IPS DF 6.9 (cell line): Measurements from ENCODE around the gene FGF14.
"Not testable (repeated sequence)": the region's sequence is repeated elsewhere in the genome, so short reads cannot be mapped to it uniquely, and the experiment has no call there.

Source experiments
- DNase-seq: peaks from one replicate; pipeline ENCODE4 v3.0.0-alpha.2; 2013; ENCODE audit warnings: low read depth, low spot score
- H3K27ac ChIP-seq: one replicate; pipeline ENCODE4 v1.5.1; 2013; ENCODE audit warnings: low read length, control low read depth
- H3K27me3 ChIP-seq: 2 replicates; pipeline ENCODE4 v1.6.1; 2013; ENCODE audit warnings: mild to moderate bottlenecking, low read length; ENCODE audit not compliant: control insufficient read depth, insufficient read depth
- H3K36me3 ChIP-seq: 2 replicates; pipeline ENCODE4 v1.6.1; 2013; ENCODE audit warnings: low read length; ENCODE audit not compliant: control insufficient read depth, insufficient read depth
- H3K4me1 ChIP-seq: 2 replicates; pipeline ENCODE4 v1.6.1; 2013; ENCODE audit warnings: low read length; ENCODE audit not compliant: control insufficient read depth, insufficient read depth
- H3K4me3 ChIP-seq: 2 replicates; pipeline ENCODE4 v1.5.1; 2013; ENCODE audit warnings: mild to moderate bottlenecking, low read length
- H3K9me3 ChIP-seq: 2 replicates; pipeline ENCODE4 v1.6.1; 2013; ENCODE audit warnings: low read length, inconsistent platforms; ENCODE audit not compliant: control insufficient read depth, insufficient read depth
- WGBS: extraction: QIAGEN DNeasy Blood & Tissue Kit; methylation state at CpG from one replicate; pipeline ENCODE4 v1.1.7; 2013; ENCODE audit warnings: mixed read lengths, missing lambda C conversion rate; ENCODE audit not compliant: insufficient read length, insufficient coverage; 5-methylcytosine and 5-hydroxymethylcytosine counted together

The FGF14 gene

DNA sequence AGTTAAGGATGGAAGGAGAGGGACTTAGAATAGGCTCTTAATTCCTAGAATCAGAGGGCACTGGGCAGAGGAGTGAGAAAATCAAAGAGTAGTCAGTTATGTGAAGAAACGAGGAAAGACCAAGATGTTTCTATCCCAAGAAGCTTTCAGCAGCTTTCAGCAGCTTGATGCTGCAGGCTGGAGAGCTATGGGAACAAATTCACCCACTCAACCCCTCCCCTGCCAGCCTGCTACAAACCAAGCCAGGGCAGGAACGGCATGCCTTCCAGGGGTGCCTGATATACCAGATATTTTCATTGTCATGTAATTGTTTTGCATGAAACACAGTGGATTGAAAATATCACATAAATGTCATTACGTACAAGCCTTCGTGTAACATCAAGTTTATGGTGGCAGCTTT, 262.2 kb downstream of the FGF14 start:
- H3K4me1 ChIP-seq, result no peaks in the 10 kb centered on the region
- no peaks in the 10 kb centered on the region for H3K36me3 ChIP-seq
- DNase-seq, result no peak
- no CpG with 5 or more reads among the region's 4 CpGs for WGBS
- no peaks in the 10 kb centered on the region for H3K9me3 ChIP-seq
- no peaks in the 10 kb centered on the region for H3K27me3 ChIP-seq
- no peak overlapping the region for H3K27ac ChIP-seq
- H3K4me3 ChIP-seq, result no peak overlapping the region

DNA sequence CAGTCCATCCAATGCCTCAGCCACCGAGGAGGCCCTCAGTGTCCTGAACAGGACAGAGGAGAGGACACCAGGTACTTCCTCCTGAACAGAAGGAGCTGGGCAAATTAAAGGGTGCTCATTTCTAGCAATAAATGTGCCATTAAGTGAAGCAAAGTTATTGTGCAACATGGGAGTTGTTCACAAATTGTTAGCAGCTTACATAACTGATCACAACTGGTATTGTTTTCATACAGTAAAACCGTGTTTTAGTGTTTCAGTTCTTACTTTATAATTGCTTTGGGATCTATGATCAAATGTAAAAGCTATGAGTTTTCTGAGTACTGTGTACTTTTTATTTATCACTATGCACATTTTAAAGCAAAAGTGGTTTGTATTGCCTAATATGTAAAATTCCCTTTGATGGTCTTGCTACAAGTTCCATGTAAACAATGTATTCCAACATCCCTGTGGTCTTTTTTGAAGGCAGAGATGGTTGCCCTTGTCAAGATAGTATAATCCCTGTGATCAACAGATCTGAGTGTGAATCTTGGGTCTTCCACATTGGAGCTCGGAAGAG, 263.1 kb downstream of the FGF14 start:
- no peak for DNase-seq
- no peak overlapping the region for H3K27ac ChIP-seq
- H3K4me1 ChIP-seq, result no peaks in the 10 kb centered on the region
- no peak overlapping the region for H3K4me3 ChIP-seq
- no peaks in the 10 kb centered on the region for H3K27me3 ChIP-seq
- no peaks in the 10 kb centered on the region for H3K9me3 ChIP-seq
- no CpG with 5 or more reads among the region's 3 CpGs for WGBS
- H3K36me3 ChIP-seq, result no peaks in the 10 kb centered on the region

DNA sequence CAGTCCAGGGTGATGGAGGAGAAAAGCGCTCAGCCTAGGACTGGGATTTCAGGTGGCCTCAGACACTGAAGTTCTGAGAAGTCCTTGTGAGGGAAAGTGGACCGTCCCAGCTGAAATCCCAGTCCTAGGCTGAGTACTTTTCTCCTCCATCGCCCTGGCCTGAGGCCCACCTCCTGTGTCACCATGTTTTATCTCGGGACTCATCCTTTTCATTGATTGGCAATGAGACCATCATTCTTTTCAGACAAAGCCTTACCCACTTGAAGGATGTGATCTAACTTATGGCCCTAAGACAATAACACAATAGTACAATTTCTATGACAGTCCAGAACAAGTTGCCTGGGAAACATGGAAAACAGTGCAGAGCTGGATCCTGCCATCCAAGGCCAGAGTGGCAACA, 263.9 kb downstream of the FGF14 start:
- H3K4me1 ChIP-seq, H3K27ac ChIP-seq, H3K9me3 ChIP-seq, H3K36me3 ChIP-seq, DNase-seq, H3K4me3 ChIP-seq, H3K27me3 ChIP-seq: not testable (repeated sequence)
- no CpG with 5 or more reads among the region's 4 CpGs for WGBS

GRCh38 chr13:102136735-102137296, 265.0 kb downstream of the FGF14 start:
- DNase-seq, result no peak
- no peaks in the 10 kb centered on the region for H3K27me3 ChIP-seq
- no peaks in the 10 kb centered on the region for H3K9me3 ChIP-seq
- H3K36me3 ChIP-seq, result no peaks in the 10 kb centered on the region
- no peaks in the 10 kb centered on the region for H3K4me1 ChIP-seq
- H3K27ac ChIP-seq, result no peak overlapping the region
- no CpG with 5 or more reads among the region's 3 CpGs for WGBS
- no peak overlapping the region for H3K4me3 ChIP-seq

- H3K4me3 ChIP-seq, result no peak overlapping the region
- no CpG with 5 or more reads among the region's 3 CpGs for WGBS
- no peaks in the 10 kb centered on the region for H3K36me3 ChIP-seq
- no peaks in the 10 kb centered on the region for H3K9me3 ChIP-seq
- DNase-seq, result no peak
- no peaks in the 10 kb centered on the region for H3K4me1 ChIP-seq
- H3K27ac ChIP-seq, result no peak overlapping the region
- H3K27me3 ChIP-seq, result no peaks in the 10 kb centered on the region
Observed at GRCh38 chr13:102132777-102133295, 269.0 kb downstream of the FGF14 start.

DNA sequence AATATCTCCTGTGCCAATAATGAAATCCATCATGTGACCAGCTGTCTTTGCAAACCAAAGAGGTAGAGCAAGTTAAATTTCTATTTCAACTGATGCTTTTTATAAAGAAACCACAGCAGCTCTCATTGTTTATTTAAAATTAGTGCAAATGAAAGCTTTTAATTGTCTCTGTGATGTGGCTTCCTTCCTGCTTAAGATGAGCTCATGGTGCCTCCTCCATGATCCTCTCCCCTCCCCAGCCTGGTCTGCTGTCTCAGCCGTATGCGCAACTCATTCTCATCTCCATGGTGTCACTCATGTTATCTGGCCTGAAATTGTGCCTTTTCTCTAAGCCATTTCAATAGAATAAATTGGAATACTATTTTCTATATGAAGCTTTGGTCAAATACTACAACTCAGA, 270.6 kb downstream of the FGF14 start:
- no peaks in the 10 kb centered on the region for H3K9me3 ChIP-seq
- no CpG with 5 or more reads among the region's 2 CpGs for WGBS
- H3K4me3 ChIP-seq, result no peak overlapping the region
- H3K4me1 ChIP-seq, result no peaks in the 10 kb centered on the region
- H3K27ac ChIP-seq, result no peak overlapping the region
- H3K36me3 ChIP-seq, result no peaks in the 10 kb centered on the region
- no peak for DNase-seq
- no peaks in the 10 kb centered on the region for H3K27me3 ChIP-seq

DNA sequence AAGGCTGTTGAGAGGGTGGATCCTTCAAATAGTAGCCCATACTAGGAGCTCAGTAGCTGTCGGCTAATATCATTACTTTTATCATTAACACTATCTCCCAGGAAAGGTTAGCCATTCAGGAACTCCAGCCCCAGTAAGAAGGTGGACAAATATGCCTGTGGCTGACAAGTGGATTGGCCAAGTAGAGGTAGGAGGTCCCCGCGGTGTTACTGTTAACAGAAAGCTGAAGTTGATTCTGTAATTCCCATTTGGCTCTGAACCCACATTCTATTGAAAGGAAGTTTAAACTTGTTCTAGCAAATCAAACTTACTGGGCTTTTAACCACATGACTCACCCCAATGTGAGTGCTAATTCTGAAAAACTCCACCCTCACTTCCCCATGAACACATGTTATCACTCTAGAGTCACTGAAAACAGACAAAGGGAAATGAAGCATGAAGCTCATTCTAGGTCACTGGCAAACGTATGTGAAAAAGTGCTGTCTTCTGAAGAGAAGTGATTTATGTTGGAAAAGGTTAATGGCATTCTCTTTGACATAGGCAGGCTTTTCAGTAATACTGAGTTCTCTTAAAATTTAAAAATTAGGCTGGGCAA, 273.5 kb downstream of the FGF14 start:
- Histone ChIP-seq H3K36me3 (no peaks in the 10 kb centered on the region), H3K27me3 (no peaks in the 10 kb centered on the region), H3K4me3 (no peak overlapping the region), H3K9me3 (no peaks in the 10 kb centered on the region), H3K27ac (no peak overlapping the region), H3K4me1 (no peaks in the 10 kb centered on the region)
- WGBS, result no CpG with 5 or more reads among the region's 4 CpGs
- no peak for DNase-seq

DNA sequence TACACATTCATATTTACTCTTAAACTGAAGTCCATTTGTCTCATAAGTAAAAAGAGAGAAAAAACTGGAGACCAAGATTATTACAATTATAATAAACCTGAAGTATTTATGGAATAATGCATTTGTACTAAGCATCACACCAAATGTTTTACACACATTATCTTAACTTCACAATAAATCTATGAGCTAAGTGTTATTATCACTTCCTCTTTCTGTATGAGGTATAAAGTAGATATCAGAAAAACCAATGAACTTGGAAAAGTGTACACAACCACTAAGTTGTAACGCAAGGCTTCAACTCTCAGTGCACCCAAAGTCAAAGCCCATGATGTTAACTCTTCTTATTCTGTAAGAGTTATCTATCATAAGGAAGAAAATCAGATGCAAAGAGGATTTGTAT, 274.7 kb downstream of the FGF14 start:
- no peaks in the 10 kb centered on the region for H3K27me3 ChIP-seq
- no peaks in the 10 kb centered on the region for H3K4me1 ChIP-seq
- H3K9me3 ChIP-seq, result no peaks in the 10 kb centered on the region
- H3K36me3 ChIP-seq, result no peaks in the 10 kb centered on the region
- no peak overlapping the region for H3K4me3 ChIP-seq
- no peak overlapping the region for H3K27ac ChIP-seq
- no peak for DNase-seq
- no CpG with 5 or more reads among the region's 1 CpG for WGBS

DNA sequence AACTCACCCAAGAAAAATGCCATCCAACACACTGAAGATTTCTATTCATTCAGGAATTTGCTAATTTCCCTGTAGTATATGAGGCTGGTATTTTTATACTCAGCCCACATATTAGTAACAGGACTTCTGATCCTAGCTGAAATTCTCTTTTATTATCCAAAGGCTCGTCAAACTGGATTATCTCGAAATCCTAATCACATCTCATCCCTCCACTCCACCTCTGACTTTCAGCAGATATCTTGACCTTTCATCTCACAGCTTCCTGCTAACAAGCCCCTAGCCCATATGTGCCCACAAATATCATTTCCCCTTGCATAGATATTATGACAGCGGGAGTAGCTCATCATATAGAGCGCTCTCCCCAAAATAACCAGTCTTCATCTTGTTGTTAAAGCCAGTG, 279.7 kb downstream of the FGF14 start:
- no peak for DNase-seq
- H3K27ac ChIP-seq, result no peak overlapping the region
- H3K4me1 ChIP-seq, result no peaks in the 10 kb centered on the region
- no peaks in the 10 kb centered on the region for H3K36me3 ChIP-seq
- no peak overlapping the region for H3K4me3 ChIP-seq
- no peaks in the 10 kb centered on the region; the same call in 1 of the 2 replicates for H3K27me3 ChIP-seq
- H3K9me3 ChIP-seq, result no peaks in the 10 kb centered on the region
- WGBS, result no CpG with 5 or more reads among the region's 4 CpGs

- Histone ChIP-seq H3K27ac (no peak overlapping the region), H3K4me1 (no peaks in the 10 kb centered on the region), H3K9me3 (no peaks in the 10 kb centered on the region), H3K4me3 (no peak overlapping the region), H3K36me3 (no peaks in the 10 kb centered on the region), H3K27me3 (no peaks in the 10 kb centered on the region; the same call in 1 of the 2 replicates)
- DNase-seq, result no peak
- whole genome bisulfite sequencing, result 100% methylated on average over 1 of the region's 7 CpGs
Observed at GRCh38 chr13:102117175-102117831, 284.5 kb downstream of the FGF14 start.
